ENCODE data around the gene TK2. TPM values are rescaled to one million over a fixed set of nuclear protein-coding genes. Genes with fewer than 3 reads are reported as not detected.
A peak's percentile ranks its signal among the peaks of the same experiment; 100 is the strongest.

The TK2 gene
- total RNA-seq, 1 donor from 2014 or later: 13.7 TPM

DNA sequence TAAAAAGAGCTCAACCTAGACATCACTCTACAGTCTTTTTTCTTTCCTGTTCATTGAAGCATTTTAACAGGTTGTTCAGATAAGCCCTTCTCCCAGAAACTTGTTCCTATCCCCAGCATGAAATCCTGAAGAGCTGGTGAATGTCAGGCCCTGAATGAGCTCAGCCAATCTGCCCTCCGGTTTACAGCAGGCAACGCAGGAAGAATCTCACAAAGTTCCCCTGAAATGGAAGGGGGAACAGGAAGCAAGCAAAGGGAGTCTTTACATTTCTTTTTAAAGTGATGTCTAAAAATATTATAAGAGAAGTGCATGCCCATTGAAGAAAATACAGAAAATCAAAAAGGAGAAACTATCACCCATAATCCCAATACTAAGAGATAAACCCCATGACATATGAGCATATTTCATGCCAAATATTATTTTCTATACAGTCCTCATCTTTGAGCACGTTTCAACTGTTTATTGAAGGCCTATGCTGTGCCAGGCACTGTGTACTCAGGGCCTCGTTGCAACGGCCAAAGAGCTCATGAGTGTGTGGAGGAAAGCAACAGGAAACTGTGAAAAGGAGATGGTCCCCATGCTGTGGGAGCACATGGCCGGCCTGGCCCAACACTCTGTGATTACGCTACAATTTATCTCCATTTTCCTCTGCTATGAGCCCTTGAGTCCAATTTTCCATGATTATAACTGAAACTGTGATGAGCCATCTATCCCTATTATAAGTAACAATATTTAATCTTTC lies 5.7 kb downstream of the TK2 start:
- no peak for DNase-seq (ENCODE audit: low read depth)
- no peak overlapping the region for H3K4me3 ChIP-seq (ENCODE audit: low read depth, low read length)
- TF ChIP-seq, protein P1, sequence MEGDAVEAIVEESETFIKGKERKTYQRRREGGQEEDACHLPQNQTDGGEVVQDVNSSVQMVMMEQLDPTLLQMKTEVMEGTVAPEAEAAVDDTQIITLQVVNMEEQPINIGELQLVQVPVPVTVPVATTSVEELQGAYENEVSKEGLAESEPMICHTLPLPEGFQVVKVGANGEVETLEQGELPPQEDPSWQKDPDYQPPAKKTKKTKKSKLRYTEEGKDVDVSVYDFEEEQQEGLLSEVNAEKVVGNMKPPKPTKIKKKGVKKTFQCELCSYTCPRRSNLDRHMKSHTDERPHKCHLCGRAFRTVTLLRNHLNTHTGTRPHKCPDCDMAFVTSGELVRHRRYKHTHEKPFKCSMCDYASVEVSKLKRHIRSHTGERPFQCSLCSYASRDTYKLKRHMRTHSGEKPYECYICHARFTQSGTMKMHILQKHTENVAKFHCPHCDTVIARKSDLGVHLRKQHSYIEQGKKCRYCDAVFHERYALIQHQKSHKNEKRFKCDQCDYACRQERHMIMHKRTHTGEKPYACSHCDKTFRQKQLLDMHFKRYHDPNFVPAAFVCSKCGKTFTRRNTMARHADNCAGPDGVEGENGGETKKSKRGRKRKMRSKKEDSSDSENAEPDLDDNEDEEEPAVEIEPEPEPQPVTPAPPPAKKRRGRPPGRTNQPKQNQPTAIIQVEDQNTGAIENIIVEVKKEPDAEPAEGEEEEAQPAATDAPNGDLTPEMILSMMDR (conservative IDR thresholded peaks at IDR 0.05; ENCODE audit: low read depth, low read length): no peak

DNA sequence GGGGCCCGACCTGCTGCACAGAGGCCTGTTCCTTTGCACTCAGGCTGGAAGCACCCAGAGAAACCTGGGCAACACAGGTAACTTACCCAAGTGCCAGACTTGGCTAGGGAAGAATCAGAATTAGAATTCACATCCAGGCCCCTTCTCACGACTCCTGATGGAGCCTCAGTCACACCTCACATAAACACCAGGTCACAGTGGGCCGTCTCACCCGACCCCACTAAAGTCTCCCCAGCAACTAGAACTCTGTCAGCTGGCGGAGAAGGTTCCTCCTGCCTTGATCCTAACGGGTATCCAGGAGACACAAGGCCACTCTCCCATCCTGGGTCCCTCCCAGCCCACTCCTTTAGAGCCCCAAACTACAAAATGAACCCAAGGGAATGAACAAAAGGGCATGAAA lies 6.4 kb downstream of the TK2 start:
- no peak overlapping the region for H3K4me3 ChIP-seq (ENCODE audit: low read depth, low read length)
- no peak for DNase-seq (ENCODE audit: low read depth)
- TF ChIP-seq, protein P1 (conservative IDR thresholded peaks at IDR 0.05; ENCODE audit: low read depth, low read length): no peak

DNA sequence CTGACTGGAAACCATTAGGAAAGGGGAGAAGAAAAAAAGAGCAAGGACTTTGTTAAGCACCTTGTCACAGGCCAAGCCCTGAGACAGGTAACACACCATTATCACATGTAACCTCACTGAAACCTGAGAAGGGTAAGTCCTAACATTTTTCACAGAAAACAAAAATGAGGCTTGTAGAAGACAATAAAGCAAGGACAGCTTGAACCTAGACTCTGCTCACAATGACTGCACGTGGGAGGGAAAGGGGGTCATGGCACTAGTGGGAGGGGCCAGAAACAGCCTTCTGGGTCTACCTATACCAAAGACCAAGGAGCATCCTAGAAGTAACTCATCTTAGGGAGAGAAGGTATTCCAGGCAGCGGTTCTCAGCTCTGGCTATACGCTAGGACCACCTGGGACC lies 7.5 kb downstream of the TK2 start:
- TF ChIP-seq, protein P1 (conservative IDR thresholded peaks at IDR 0.05; ENCODE audit: low read depth, low read length): no peak
- H3K4me3 ChIP-seq (ENCODE audit: low read depth, low read length): no peak overlapping the region
- no peak for DNase-seq (ENCODE audit: low read depth)

DNA sequence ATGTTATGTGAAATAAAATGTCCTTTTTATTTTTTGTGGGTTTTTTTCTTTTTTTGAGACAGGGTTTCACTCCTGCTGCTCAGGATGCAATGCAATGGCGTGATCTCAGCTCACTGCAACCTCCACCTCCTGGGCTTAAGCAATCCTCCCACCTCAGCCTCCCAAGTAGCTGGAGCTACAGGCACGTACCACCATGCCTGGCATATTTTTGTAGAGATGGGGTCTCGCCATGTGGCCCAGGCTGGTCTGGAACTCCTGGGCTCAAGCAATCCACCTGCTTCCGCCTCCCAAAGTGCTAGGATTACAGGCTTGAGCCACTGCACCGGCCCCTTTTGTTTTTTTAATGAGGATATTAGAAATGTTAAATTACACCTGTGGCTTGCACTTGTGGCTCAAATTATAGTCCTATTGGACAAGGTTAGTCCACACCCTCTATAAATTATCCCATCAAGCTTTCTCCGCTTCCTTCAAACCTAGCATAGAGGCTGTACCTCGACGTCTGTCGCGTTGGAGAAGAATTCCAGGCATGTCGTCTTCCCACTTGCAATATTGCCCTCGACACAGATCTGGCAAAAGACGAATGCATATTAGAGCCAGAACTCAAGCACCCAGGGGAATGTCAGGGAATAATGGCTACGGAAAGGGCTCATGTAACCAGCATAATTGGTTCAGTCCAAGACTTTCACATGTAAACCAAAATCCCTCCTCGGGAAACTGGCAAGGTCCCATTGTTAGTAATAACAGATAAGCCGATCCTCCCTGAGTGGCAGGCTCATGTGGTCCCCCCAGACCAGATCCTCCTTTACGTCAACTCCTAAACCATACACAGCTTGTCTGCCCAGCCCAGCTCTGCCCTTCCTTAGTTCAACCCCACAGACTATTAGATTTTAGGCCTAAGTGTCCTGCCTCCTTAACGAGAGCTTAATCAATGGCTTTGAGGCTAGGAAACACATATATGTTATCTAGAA lies 8.2 kb downstream of the TK2 start:
- TF ChIP-seq, protein P1 (conservative IDR thresholded peaks at IDR 0.05; ENCODE audit: low read depth, low read length): no peak
- DNase-seq (ENCODE audit: low read depth): no peak
- H3K4me3 ChIP-seq (ENCODE audit: low read depth, low read length): no peak overlapping the region

DNA sequence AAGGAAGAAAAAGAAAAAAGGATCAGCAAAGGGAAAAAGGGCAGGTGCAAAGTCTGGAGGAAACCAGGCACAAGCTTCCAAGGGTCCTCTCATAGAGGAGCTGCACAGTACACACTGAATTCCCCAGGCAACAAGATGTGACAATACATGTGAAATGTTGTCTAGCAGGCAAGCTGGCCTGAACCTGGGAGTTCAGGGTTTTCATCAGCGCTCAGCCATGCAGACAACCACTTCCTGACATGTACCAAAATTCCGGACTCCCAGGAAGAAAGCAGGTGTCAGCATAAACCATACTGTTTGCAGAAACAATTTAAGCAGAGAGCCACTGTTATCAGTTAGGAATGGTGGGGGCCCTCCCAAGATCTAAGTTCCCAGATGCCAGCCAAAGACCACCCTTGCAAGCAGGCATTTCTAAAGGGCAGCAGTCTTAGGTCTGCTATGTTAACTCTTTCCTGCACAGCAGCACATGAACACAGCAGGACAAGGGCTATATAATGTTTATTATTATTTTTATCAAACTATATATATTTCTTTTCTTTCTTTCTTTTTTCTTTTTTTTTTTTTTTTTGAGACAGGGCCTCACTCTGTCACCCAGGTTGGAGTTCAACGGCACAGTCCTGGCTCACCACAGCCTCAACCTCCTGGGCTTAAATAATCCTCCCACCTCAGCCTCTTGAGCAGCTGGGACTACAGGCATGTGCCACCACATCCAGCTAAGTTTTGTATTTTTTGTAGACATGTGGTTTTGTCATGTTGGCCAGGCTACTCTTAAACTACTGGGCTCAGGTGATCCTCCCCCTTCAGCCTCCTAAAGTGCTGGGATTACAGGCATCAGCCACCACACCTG lies 10.1 kb downstream of the TK2 start:
- H3K4me3 ChIP-seq (ENCODE audit: low read depth, low read length): no peak overlapping the region
- TF ChIP-seq, protein P1 (conservative IDR thresholded peaks at IDR 0.05; ENCODE audit: low read depth, low read length): no peak
- peak; percentile 80 for DNase-seq (ENCODE audit: low read depth)

DNA sequence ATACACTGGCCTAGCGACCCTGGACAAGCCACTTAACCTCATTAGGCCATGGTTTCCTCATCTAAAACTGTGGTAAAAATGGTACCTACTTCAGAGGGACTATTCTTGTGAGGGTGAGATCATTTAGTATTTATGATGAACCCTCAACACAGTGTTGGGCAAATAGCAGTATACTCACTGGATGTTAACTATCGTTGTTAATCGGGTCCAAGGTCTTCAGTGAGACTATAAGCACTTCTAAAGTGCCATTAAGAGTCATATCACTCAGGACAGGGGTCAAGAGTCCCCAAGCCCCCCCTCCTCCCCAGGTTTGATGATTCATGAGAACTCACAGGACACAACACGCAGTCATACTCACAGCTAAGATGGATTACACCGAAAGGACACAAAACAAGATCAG lies 11.0 kb downstream of the TK2 start:
- DNase-seq (ENCODE audit: low read depth): no peak
- TF ChIP-seq, protein P1 (conservative IDR thresholded peaks at IDR 0.05; ENCODE audit: low read depth, low read length): no peak
- H3K4me3 ChIP-seq (ENCODE audit: low read depth, low read length): no peak overlapping the region

Data from epithelial cell of proximal tubule (primary cell).